OCI-LY1 (cell line): Measurements from ENCODE around the gene HOXD13.

Experiments
- H2AFZ ChIP-seq: fragments of 200-600 bp; sonication (generic), shearing (Covaris generic); 2 replicates; pipeline ENCODE4 v1.6.0; 2014; ENCODE audit warnings: antibody characterized with exemption, mild to moderate bottlenecking, low read length
- H3F3A ChIP-seq: fragments of 200-600 bp; sonication (generic), shearing (Covaris generic); 2 replicates; pipeline ENCODE4 v1.6.0; 2014; ENCODE audit warnings: mild to moderate bottlenecking, antibody characterized with exemption, low read length, moderate library complexity; ENCODE audit not compliant: insufficient read depth
- H3K27ac ChIP-seq: fragments of 200-600 bp; sonication (generic); 2 replicates; pipeline ENCODE4 v1.5.1; 2014; ENCODE audit warnings: low read length, mixed run types, mild to moderate bottlenecking, low read depth; ENCODE audit not compliant: poor library complexity, severe bottlenecking
- H3K27me3 ChIP-seq: fragments of 200-600 bp; sonication (generic); 2 replicates; pipeline ENCODE4 v1.6.0; 2014; ENCODE audit warnings: antibody characterized with exemption, mild to moderate bottlenecking, low read length, moderate library complexity; ENCODE audit not compliant: insufficient read depth
- H3K36me3 ChIP-seq: fragments of 200-600 bp; sonication (generic); 2 replicates; pipeline ENCODE4 v1.6.1; 2014; ENCODE audit warnings: mild to moderate bottlenecking, antibody characterized with exemption, low read length, moderate library complexity, mixed read lengths; ENCODE audit not compliant: insufficient read depth
- H3K4me1 ChIP-seq: fragments of 200-600 bp; sonication (generic); 2 replicates; pipeline ENCODE4 v1.5.1; 2014; ENCODE audit warnings: mild to moderate bottlenecking, low read length, moderate library complexity; ENCODE audit not compliant: insufficient read depth, severe bottlenecking
- H3K4me2 ChIP-seq: fragments of 200-600 bp; sonication (generic), shearing (Covaris generic); 2 replicates; pipeline ENCODE4 v1.6.1; 2014; ENCODE audit warnings: low read length
- H3K4me3 ChIP-seq: fragments of 200-600 bp; sonication (generic); 2 replicates; pipeline ENCODE4 v1.5.1; 2014; ENCODE audit warnings: low read length, low read depth, mild to moderate bottlenecking, mixed read lengths; ENCODE audit not compliant: poor library complexity, severe bottlenecking
- H3K79me2 ChIP-seq: fragments of 200-600 bp; shearing (Covaris generic); 2 replicates; pipeline ENCODE4 v1.6.1; 2016; ENCODE audit warnings: mixed run types, low read length, mixed read lengths; ENCODE audit not compliant: insufficient read depth
- H3K9ac ChIP-seq: fragments of 200-600 bp; sonication (generic), shearing (Covaris generic); 2 replicates; pipeline ENCODE4 v1.6.1; 2014; ENCODE audit warnings: mild to moderate bottlenecking, low read length, mixed read lengths
- H3K9me2 ChIP-seq: fragments of 200-600 bp; sonication (generic), shearing (Covaris generic); 2 replicates; pipeline ENCODE4 v1.6.1; 2014; ENCODE audit warnings: low read depth, mild to moderate bottlenecking, low read length, mixed read lengths
- H3K9me3 ChIP-seq: fragments of 200-600 bp; shearing (Covaris generic); 2 replicates; pipeline ENCODE4 v1.6.1; 2014; ENCODE audit warnings: low read length, mixed read lengths
- H4K20me1 ChIP-seq: fragments of 200-600 bp; sonication (generic), shearing (Covaris generic); 2 replicates; pipeline ENCODE4 v1.6.0; 2016; ENCODE audit warnings: mild to moderate bottlenecking, low read length; ENCODE audit not compliant: insufficient read depth
- CTCF ChIP-seq: fragments of 200-600 bp; sonication (generic), shearing (Covaris generic); IDR thresholded peaks from 2 replicates; pipeline ENCODE4 v1.5.1; 2017; ENCODE audit warnings: mild to moderate bottlenecking, antibody characterized with exemption, low read length, moderate library complexity, mixed read lengths
- EZH2 ChIP-seq: fragments of 200-600 bp; sonication (generic), shearing (Covaris generic); IDR thresholded peaks from 2 replicates; pipeline ENCODE4 v1.8.0; 2017; ENCODE audit warnings: borderline replicate concordance, mixed run types, mild to moderate bottlenecking, antibody characterized with exemption, low read length, moderate library complexity, mixed read lengths

HOXD13 gene

DNA sequence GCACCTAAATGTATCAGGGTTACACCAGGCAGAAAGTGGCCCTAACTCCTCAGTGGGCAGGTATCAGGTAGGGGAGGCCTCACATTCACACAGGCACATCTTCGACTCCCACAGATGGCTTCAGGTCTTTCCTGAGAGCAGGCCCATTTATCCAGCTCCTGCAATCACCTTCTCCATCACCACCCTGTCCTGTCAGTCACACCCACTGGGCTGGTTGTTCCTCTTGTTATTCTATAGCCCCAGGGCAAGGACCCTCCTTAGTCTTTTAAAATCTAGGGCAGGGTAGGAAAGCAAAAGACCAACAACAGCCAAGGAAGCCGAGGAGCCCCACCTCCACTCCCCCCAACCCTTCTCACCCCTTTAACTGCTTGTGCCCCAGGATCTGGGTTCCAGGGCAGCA, 49.8 kb downstream of the HOXD13 start:
- H3F3A ChIP-seq = no peaks in the 10 kb centered on the region
- no peaks in the 10 kb centered on the region for H4K20me1 ChIP-seq
- no peak overlapping the region for H2AFZ ChIP-seq
- H3K4me3 ChIP-seq = no peak overlapping the region
- no peaks in the 10 kb centered on the region for H3K9me2 ChIP-seq
- no peak overlapping the region for H3K9ac ChIP-seq
- no peak for TF ChIP-seq CTCF
- TF ChIP-seq EZH2 = no peak
- H3K79me2 ChIP-seq = no peaks in the 10 kb centered on the region
- H3K36me3 ChIP-seq = no peaks in the 10 kb centered on the region
- no peak overlapping the region for H3K4me2 ChIP-seq
- no peak overlapping the region for H3K27ac ChIP-seq
- 0 out of 2 replicates have a peak, but pooled peaks cover 3% of the 10 kb centered on the region for H3K27me3 ChIP-seq
- H3K9me3 ChIP-seq = no peaks in the 10 kb centered on the region
- peaks cover 5% of the 10 kb centered on the region for H3K4me1 ChIP-seq
